Peyer's patch (tissue), 4 donors: ENCODE data around the gene TFEC.

Experiments used
- POLR2A ChIP-seq, 2 donors: fragments of 450-650 bp; IDR thresholded peaks; one replicate each; pipeline ENCODE4 v1.5.1; 2017; ENCODE audit warnings: antibody characterized with exemption in 2 of 2, mild to moderate bottlenecking in 2 of 2, moderate library complexity in 2 of 2
- TF ChIP-seq, protein P1 (sequence below), 6 experiments: fragments of 450-650 bp in 4 of 6; fragments of 200-600 bp in 2 of 6; sonication (generic) in 1 of 6; IDR thresholded peaks; one replicate each; pipeline ENCODE4 v1.5.1; 2017 to 2019; ENCODE audit warnings: antibody characterized with exemption in 6 of 6, mild to moderate bottlenecking in 3 of 6, moderate library complexity in 1 of 6

DNA sequence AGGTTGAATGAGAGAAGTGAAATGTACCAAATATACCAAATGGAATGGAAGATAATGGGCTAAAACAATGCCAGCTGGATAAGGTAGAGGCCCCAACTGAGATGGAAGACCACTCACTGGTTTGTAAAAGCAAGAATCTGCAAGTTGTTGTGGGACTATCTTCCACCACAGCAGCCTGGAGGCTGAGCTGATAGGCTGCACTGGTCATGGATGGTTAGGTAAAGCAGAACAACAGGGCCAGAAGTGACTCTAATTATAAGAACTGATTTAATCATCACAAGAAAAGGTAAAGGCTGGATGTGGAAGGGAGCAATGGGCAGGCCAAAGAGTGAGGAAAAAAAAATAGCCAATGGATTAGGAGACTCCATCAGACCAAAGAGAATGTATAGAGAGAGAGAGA is 11.8 kb downstream of the TFEC start:
- TF ChIP-seq, protein P1, sequence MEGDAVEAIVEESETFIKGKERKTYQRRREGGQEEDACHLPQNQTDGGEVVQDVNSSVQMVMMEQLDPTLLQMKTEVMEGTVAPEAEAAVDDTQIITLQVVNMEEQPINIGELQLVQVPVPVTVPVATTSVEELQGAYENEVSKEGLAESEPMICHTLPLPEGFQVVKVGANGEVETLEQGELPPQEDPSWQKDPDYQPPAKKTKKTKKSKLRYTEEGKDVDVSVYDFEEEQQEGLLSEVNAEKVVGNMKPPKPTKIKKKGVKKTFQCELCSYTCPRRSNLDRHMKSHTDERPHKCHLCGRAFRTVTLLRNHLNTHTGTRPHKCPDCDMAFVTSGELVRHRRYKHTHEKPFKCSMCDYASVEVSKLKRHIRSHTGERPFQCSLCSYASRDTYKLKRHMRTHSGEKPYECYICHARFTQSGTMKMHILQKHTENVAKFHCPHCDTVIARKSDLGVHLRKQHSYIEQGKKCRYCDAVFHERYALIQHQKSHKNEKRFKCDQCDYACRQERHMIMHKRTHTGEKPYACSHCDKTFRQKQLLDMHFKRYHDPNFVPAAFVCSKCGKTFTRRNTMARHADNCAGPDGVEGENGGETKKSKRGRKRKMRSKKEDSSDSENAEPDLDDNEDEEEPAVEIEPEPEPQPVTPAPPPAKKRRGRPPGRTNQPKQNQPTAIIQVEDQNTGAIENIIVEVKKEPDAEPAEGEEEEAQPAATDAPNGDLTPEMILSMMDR (IDR thresholded peaks at IDR 0.05), result no peak
- TF ChIP-seq POLR2A (IDR thresholded peaks at IDR 0.05), result no peak
